ENCODE results near the gene PHKA2.

DNA sequence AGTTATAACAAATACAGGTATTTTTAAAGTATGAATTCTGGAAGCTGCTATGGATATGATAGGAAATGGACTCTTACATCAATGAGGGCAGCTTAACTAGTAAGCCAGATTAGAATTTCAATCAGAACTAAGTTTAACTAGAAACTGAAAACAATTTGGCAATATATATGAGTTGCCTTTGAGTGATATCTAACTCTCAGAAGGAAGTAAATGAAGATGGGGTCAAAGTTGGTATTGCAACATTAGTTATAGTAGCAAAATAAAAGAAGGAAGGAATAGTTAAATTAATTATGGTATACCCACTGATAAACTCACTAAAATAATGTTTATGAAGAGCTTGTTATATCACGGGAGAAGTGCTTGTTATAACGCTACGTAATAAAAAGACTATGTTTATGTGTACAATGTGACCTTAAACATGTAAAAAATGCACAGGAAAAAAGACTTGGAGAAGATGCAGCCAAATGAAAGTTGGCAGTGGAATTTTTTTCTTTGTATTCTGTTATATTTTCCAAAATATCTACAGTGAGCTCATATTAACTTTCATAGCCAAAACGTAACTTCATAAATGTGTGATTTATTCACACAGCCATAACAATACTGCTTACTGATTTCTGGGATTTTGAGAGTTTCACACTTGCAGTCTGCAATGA lies 34.5 kb downstream of the PHKA2 start:
- TF ChIP-seq, protein P1, sequence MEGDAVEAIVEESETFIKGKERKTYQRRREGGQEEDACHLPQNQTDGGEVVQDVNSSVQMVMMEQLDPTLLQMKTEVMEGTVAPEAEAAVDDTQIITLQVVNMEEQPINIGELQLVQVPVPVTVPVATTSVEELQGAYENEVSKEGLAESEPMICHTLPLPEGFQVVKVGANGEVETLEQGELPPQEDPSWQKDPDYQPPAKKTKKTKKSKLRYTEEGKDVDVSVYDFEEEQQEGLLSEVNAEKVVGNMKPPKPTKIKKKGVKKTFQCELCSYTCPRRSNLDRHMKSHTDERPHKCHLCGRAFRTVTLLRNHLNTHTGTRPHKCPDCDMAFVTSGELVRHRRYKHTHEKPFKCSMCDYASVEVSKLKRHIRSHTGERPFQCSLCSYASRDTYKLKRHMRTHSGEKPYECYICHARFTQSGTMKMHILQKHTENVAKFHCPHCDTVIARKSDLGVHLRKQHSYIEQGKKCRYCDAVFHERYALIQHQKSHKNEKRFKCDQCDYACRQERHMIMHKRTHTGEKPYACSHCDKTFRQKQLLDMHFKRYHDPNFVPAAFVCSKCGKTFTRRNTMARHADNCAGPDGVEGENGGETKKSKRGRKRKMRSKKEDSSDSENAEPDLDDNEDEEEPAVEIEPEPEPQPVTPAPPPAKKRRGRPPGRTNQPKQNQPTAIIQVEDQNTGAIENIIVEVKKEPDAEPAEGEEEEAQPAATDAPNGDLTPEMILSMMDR (IDR thresholded peaks at IDR 0.05; ENCODE audit: borderline replicate concordance, extremely low read depth, low read length, poor library complexity, severe bottlenecking), result no peak
- TF ChIP-seq EZH2 (IDR thresholded peaks at IDR 0.05; ENCODE audit: borderline replicate concordance, low read depth, low read length, severe bottlenecking), result no peak
